ENCODE measurements around the gene GJC1.
A peak's percentile ranks its signal among the peaks of the same experiment; 100 is the strongest.
"Not testable (repeated sequence)": the region's sequence is repeated elsewhere in the genome, so short reads cannot be mapped to it uniquely, and the experiment has no call there.

Gene GJC1

DNA sequence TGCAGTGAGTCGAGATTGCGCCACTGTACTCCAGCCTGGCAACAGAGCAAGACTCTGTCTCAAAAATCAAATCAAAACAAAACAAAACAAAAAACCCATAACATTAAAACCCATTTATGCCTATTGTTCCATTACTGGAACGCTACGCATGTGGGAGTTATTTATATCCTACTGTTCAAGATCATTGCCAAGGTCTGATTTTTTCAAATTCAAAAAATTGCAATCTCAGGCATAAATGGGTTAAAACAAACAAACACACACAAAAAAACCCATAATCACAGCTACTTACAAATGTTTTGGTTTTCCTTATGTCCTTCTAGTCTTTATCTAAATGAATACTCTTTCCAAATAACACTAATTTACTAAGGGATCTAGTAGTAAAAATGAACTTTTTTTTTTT lies 17.8 kb downstream of the GJC1 start:
- Histone ChIP-seq H3K9me3 (ENCODE audit: severe bottlenecking) (no peaks in the 10 kb centered on the region), H3K36me3 (peaks cover 48% of the 10 kb centered on the region), H3K4me3 (ENCODE audit: low read depth, low read length) (no peak overlapping the region), H3K27ac (no peak overlapping the region), H3K27me3 (ENCODE audit: insufficient read depth, low read depth, severe bottlenecking) (no peaks in the 10 kb centered on the region)
- TF ChIP-seq, protein P1, sequence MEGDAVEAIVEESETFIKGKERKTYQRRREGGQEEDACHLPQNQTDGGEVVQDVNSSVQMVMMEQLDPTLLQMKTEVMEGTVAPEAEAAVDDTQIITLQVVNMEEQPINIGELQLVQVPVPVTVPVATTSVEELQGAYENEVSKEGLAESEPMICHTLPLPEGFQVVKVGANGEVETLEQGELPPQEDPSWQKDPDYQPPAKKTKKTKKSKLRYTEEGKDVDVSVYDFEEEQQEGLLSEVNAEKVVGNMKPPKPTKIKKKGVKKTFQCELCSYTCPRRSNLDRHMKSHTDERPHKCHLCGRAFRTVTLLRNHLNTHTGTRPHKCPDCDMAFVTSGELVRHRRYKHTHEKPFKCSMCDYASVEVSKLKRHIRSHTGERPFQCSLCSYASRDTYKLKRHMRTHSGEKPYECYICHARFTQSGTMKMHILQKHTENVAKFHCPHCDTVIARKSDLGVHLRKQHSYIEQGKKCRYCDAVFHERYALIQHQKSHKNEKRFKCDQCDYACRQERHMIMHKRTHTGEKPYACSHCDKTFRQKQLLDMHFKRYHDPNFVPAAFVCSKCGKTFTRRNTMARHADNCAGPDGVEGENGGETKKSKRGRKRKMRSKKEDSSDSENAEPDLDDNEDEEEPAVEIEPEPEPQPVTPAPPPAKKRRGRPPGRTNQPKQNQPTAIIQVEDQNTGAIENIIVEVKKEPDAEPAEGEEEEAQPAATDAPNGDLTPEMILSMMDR (IDR thresholded peaks at IDR 0.05; ENCODE audit: low read depth, low read length) = no peak
- no peak for DNase-seq

DNA sequence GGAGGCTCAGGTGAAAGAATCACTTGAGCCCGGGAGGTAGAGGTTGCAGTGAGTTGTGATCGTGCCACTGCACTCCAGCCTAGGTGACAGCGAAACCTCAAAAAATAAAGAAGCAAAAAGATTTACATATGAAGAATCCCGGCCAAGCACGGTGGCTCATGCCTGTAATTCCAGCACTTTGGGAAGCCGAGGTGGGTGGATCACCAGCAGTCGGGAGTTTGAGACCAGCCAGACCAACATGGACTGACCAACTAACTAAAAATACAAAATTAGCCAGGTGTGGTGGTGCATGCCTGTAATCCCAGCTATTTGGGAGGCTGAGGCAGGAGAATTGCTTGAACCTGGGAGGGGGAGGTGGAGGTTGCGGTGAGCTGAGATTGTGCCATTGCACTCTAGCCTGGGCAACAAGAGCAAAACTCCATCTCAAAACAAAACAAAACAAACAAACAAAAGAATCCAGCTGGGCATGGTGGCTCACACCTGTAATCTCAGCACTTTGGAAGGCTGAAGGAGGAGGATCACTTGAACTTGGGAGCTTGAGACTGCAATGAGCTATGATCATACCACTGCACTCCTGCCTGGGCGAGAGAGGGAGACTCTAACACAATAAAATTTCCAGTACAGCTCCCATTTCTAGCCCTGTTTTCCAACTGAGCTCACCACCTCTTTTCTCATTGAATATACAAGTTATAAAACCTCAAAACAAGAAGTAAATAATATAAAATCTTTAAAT lies 21.3 kb downstream of the GJC1 start:
- not testable (repeated sequence) for H3K27me3 ChIP-seq (ENCODE audit: insufficient read depth, low read depth, severe bottlenecking); H3K4me3 ChIP-seq (ENCODE audit: low read depth, low read length); H3K9me3 ChIP-seq (ENCODE audit: severe bottlenecking); DNase-seq; H3K27ac ChIP-seq
- peaks cover 62% of the 10 kb centered on the region for H3K36me3 ChIP-seq

DNA sequence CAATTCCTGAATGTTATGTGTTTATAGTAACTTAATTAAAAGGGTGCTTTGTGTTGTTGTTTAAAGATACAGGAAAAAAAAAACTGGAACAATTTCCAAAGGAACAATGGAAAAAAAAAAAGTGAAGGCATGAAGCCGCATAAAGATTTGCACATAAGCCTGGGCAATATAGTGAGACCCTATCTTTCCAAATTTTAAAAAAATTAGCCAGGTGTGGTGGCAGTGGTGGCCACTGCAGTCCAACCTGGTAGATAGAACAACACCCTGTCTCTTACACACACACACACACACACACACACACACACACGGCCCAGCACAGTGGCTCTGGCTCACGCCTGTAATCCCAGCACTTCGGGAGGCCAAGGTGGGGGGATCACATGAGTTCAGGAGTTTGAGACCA lies 21.9 kb downstream of the GJC1 start:
- Histone ChIP-seq H3K36me3 (peaks cover 64% of the 10 kb centered on the region), H3K27ac (no peak overlapping the region), H3K9me3 (ENCODE audit: severe bottlenecking) (no peaks in the 10 kb centered on the region), H3K27me3 (ENCODE audit: insufficient read depth, low read depth, severe bottlenecking) (no peaks in the 10 kb centered on the region), H3K4me3 (ENCODE audit: low read depth, low read length) (no peak overlapping the region)
- TF ChIP-seq, protein P1 (IDR thresholded peaks at IDR 0.05; ENCODE audit: low read depth, low read length) = no peak
- no peak for DNase-seq

DNA sequence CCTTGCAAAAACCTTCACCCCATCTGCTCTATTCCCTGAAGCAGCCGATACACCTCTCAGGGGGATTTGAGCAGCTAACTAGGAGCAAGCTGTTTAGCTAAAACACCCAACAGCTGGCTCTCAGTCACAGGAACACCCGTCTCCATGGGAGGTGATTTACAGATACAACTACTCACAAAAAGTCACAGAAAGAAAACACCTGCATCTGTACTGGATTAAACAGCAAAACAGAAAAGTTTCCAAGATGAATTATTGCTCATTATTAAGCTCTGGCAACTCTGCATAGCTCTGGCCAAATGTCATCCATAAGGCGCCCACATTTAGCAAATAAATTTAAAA lies 22.3 kb downstream of the GJC1 start:
- Histone ChIP-seq H3K36me3 (peaks cover 64% of the 10 kb centered on the region), H3K27ac (no peak overlapping the region)

DNA sequence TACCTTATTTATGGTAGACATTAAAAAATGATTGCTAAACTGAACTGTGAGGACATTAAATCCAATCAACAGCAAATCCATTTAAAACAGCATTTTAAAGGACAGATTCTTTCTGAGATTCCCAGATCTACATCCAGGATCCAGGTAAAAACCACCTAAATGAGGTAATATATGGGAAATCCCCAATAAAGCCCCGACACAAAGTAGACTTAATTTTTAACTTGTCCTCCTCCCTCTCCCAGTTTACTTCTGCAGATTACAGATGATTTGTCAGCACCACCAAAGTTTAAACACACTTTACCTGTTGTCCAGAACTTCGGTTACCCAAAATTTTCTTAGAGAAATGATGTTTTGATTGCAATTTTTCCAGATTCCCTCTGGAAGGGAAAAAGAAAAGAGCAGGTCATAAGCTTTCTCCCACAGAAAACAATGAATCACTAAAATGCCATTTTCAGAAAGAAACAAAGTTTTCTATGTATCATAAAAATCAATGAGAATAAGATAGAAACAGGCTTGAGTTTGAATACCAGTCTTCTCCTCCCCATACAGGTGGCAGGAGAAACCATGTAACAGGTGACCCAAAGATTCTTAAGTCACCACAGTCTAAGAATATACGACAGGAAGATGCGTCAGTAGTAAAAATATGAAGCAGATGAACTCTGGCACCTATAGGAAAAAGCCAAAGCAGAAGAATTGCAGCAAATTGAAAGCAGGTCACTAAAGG lies 22.8 kb downstream of the GJC1 start:
- H3K27me3 ChIP-seq (ENCODE audit: insufficient read depth, low read depth, severe bottlenecking) = no peaks in the 10 kb centered on the region
- no peaks in the 10 kb centered on the region for H3K9me3 ChIP-seq (ENCODE audit: severe bottlenecking)
- peaks cover 66% of the 10 kb centered on the region for H3K36me3 ChIP-seq
- no peak for DNase-seq
- TF ChIP-seq, protein P1 (IDR thresholded peaks at IDR 0.05; ENCODE audit: low read depth, low read length) = no peak
- H3K4me3 ChIP-seq (ENCODE audit: low read depth, low read length) = no peak overlapping the region
- H3K27ac ChIP-seq = no peak overlapping the region; the same call in 1 of the 2 replicates

More for the DNA sequence above, 22.3 kb downstream of the GJC1 start:
- Histone ChIP-seq H3K4me3 (ENCODE audit: low read depth, low read length) (no peak overlapping the region), H3K9me3 (ENCODE audit: severe bottlenecking) (no peaks in the 10 kb centered on the region), H3K27me3 (ENCODE audit: insufficient read depth, low read depth, severe bottlenecking) (no peaks in the 10 kb centered on the region)
- DNase-seq = peak; percentile 76
- TF ChIP-seq, protein P1 (IDR thresholded peaks at IDR 0.05; ENCODE audit: low read depth, low read length) = no peak

DNA sequence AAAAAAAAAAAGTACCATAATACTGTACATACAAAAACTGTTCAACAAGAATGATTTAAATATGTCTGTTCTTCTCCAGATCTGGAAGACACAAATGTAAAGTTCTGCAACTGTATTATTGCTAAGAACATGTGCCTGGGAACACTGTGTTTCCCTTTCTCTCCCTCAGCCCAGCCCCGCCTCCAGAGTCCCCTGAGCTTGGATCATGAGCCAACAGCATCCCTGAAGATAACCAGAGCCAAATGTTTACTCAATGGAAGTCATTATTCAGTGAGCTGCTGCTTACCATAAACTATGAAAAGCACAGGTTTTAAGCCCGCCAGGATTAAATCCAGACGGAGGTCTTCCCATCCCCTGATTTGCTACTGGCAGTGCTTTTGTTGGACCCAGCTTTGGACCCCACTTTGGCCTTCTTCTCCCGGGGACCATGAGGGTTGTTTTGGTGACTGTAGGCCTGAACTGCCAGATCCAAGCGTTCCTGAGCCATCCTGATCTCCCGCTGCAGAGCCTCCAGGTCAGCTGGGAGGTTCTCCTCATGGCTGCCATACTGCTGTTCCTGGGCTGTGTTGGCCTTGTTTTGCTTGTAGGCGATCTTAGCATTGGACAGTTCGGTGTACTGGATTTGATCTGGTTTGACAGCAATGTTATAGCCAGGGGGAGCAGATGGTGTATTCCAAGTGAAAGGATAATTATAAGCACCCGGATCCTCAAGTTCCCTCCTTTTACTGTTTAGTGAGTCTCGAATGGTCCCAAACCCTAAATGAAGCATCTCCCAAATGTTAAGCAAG lies 25.6 kb downstream of the GJC1 start:
- H3K4me3 ChIP-seq (ENCODE audit: low read depth, low read length) = no peak overlapping the region
- peaks cover 78% of the 10 kb centered on the region for H3K36me3 ChIP-seq
- no peak for DNase-seq

More for the DNA sequence above, 25.6 kb downstream of the GJC1 start:
- Histone ChIP-seq H3K27ac (no peak overlapping the region), H3K27me3 (ENCODE audit: insufficient read depth, low read depth, severe bottlenecking) (no peaks in the 10 kb centered on the region), H3K9me3 (ENCODE audit: severe bottlenecking) (no peaks in the 10 kb centered on the region)
- TF ChIP-seq, protein P1 (IDR thresholded peaks at IDR 0.05; ENCODE audit: low read depth, low read length) = no peak
